VCaP (cell line): ENCODE results near the gene DSC2.

Experiments used
- H3K27ac ChIP-seq: fragments of 450-650 bp; 2 replicates; pipeline ENCODE4 v1.5.1; 2017
- CTCF ChIP-seq: fragments of 450-650 bp; conservative IDR thresholded peaks from 2 replicates; pipeline ENCODE4 v1.5.1; 2017; ENCODE audit warnings: mild to moderate bottlenecking, moderate library complexity

The DSC2 gene

GRCh38 chr18:31103423-31103822, 1.2 kb upstream of the DSC2 start:
- peak overlapping the region; percentile 98; the same call in 1 of the 2 replicates for H3K27ac ChIP-seq
- TF ChIP-seq CTCF = no peak

GRCh38 chr18:31102941-31103340, 720 bp upstream of the DSC2 start:
- H3K27ac ChIP-seq = peak overlapping the region; percentile 98

GRCh38 chr18:31101183-31102024, 817 bp downstream of the DSC2 start:
- peak; percentile 54 for TF ChIP-seq CTCF
- peak overlapping the region; percentile 98 for H3K27ac ChIP-seq

More at GRCh38 chr18:31102941-31103340, 720 bp upstream of the DSC2 start:
- no peak for TF ChIP-seq CTCF

- no peak for TF ChIP-seq CTCF
- H3K27ac ChIP-seq = peak overlapping the region; percentile 98
Measured at GRCh38 chr18:31100436-31101182, 1.6 kb downstream of the DSC2 start.

GRCh38 chr18:31099450-31100230, 2.6 kb downstream of the DSC2 start:
- peak overlapping the region; percentile 98 for H3K27ac ChIP-seq
- TF ChIP-seq CTCF = no peak

GRCh38 chr18:31098878-31099277, 3.3 kb downstream of the DSC2 start:
- no peak for TF ChIP-seq CTCF
- no peak overlapping the region for H3K27ac ChIP-seq

GRCh38 chr18:31097666-31098065, 4.6 kb downstream of the DSC2 start:
- TF ChIP-seq CTCF = no peak
- no peak overlapping the region for H3K27ac ChIP-seq
